Cardiac septum (tissue), 1 donor: ENCODE measurements around the gene DOC2B. TPM values are rescaled to one million over a fixed set of nuclear protein-coding genes. Genes with fewer than 3 reads are reported as not detected.
"Not testable (repeated sequence)": the region's sequence is repeated elsewhere in the genome, so short reads cannot be mapped to it uniquely, and the experiment has no call there.

Experiments
- DNase-seq: peaks from one replicate; pipeline ENCODE4 v3.0.0-alpha.2; 2020; ENCODE audit warnings: low spot score
- intact Hi-C: fragments of 100-400 bp; cut with DNase I; formaldehyde crosslinking; loops from one replicate; pipeline ENCODE4 v1.14.0; 2022
- total RNA-seq: library from RNA; stranded (reverse); fragmentation: NEBNext Ultra II Directional; extraction: Animal tissue kit (Norgen Biotek cat#: 25700); gene quantifications from one replicate; pipeline ENCODE4 v1.2.1, GENCODE V29; 2021
- donor health status: DM: no; HTN: no; CAD: no.

Gene DOC2B
- total RNA-seq, 1 donor from 2014 or later, result 6.4 TPM

- intact Hi-C loops, result no loop called here
Measured at GRCh38 chr17:214881-215331, 33.5 kb upstream of the DOC2B start.

GRCh38 chr17:213286-214105 lies 32.0 kb upstream of the DOC2B start:
- intact Hi-C loops, result no loop called here
- peak; percentile 47 for DNase-seq

More at GRCh38 chr17:214881-215331, 33.5 kb upstream of the DOC2B start:
- DNase-seq, result no peak

DNA sequence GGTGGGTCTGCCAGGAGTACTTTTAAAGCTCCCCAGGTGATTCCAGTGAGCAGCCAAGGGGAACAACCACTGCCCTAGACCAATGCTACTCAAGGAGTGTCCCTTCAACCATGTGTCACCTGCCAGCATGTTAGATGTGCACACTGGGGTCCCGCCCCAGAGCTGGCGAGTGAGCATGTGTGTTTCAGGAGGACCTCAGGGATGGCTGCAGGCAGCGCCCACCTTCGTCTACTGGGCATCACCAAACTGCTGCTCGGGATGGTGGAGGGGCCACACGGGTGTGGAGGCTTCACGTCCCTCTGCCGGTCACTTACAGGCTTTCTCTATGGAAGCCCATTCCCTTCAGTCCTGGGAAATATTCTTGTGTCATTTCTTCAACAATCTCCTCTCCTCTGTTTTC lies 29.0 kb upstream of the DOC2B start:
- DNase-seq, result no peak
- intact Hi-C loops, result no loop called here

- DNase-seq, result peak; percentile 67
- intact Hi-C loops, result no loop called here
Measured at GRCh38 chr17:208429-208828, 27.0 kb upstream of the DOC2B start.

- intact Hi-C loops, result no loop called here
- peak; percentile 14 for DNase-seq
Measured at GRCh38 chr17:207775-208174, 26.3 kb upstream of the DOC2B start.

DNA sequence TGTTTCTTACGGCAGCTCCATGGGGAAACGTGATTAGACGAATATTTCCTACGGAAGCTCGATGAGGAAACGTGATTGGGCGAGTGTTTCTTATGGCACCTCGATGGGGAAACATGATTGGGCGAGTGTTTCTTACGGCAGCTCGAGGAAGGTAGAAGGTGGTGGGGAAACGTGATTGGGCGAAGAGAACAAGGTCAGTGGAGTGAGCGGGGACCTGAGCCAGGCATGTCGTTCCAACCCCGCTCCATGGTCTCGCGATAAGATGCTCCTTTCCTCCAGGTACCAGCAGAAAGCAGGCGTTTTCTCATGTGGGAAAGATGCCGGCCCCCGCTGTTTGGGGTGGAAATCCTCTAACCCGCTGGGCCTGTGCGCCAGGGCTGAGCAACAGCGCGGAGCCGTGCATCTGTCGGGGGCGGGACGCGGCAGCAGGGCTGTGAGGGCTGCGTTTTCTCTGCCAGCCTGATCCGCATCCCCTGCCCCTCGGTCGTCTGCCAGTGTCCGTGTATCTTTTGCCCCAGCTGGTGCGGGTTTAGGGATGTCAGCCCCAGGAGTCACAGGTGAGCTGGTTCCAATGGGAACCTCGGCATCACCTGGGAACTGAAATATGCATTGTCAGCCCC lies 25.6 kb upstream of the DOC2B start:
- intact Hi-C loops, result no loop called here

DNA sequence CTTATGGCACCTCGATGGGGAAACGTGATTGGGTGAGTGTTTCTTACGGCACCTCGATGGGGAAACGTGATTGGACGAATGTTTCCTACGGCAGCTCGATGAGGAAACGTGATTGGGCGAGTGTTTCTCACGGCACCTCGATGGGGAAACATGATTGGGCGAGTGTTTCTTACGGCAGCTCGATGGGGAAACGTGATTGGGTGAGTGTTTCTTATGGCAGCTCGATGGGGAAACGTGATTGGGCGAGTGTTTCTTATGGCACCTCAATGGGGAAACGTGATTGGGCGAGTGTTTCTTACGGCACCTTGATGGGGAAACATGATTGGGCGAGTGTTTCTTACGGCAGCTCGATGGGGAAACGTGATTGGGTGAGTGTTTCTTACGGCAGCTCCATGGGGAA lies 25.0 kb upstream of the DOC2B start:
- DNase-seq, intact Hi-C loops: not testable (repeated sequence)

More for the DNA sequence above, 25.6 kb upstream of the DOC2B start:
- DNase-seq, result peak; percentile 19

- DNase-seq, result peak; percentile 14
Measured at GRCh38 chr17:205817-206216, 24.4 kb upstream of the DOC2B start.

GRCh38 chr17:205148-205669 lies 23.8 kb upstream of the DOC2B start:
- intact Hi-C loops, result no loop called here
- DNase-seq, result no peak

More at GRCh38 chr17:205817-206216, 24.4 kb upstream of the DOC2B start:
- intact Hi-C loops, result no loop called here

- DNase-seq, result no peak
- intact Hi-C loops, result no loop called here
Measured at GRCh38 chr17:204427-205147, 23.1 kb upstream of the DOC2B start.

DNA sequence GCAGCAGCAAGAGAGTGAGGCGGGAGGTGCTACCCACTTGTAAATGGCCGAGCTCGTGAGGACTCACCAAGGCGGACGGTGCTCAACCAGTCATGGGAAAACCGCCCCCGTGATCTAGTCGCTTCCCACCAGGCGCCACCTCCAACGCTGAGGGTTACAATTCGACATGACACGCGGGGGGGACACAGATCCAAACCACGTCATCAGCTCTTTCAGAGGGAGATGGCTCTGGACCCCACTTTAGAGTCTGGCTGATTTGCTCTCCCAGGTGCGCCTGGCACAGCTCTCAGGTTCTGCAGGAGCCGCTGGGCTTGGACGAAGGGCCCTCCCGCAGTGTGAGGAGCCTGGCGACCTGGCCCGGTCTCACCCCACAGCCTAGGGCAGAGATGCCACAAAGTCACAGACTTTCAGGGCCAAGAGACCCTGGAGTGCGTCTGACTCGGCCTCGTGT lies 21.1 kb upstream of the DOC2B start:
- intact Hi-C loops, result no loop called here
- no peak for DNase-seq

- intact Hi-C loops, result not testable (repeated sequence)
- DNase-seq, result peak; percentile 24
Measured at GRCh38 chr17:201736-202135, 20.3 kb upstream of the DOC2B start.

DNA sequence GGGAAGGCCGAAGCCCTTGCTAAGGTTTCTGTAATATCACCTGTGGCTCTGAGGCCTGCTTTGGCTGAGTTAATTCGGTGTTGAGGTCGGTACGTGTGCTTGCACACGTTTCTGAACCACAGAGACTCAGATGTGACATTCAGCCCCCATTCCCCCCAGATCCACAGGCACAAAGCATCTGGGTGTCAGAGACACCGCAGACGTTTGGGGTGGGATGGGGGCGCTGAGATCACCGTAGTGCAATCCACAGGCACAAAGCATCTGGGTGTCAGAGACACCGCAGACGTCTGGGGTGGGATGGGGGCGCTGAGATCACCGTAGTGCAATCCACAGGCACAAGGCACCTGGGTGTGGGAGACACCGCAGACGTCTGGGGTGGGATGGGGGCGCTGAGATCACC lies 19.8 kb upstream of the DOC2B start:
- intact Hi-C loops, result not testable (repeated sequence)
- DNase-seq, result peak; percentile 47

DNA sequence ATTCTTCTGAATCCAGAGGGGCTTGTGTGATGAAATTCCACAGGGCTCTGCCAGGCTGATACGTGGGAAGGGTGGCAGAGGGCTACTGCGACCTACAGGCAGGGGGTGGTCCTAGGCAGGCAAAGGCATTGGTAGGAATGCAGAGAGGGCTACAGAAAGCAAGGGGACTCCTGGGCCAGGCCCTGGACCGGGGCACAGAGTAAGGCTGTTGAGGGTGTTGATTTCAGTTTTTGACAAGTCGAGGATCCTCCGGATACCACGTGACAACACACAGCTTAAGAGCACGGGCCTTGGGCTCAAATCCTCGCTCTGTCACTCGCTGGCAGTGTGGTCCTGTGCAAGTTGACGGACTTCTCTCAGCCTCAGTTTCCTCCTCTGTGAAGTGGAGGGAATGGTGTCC lies 19.1 kb upstream of the DOC2B start:
- DNase-seq, result no peak
- intact Hi-C loops, result no loop called here

- no peak for DNase-seq
- intact Hi-C loops, result no loop called here
Measured at GRCh38 chr17:199806-200545, 18.5 kb upstream of the DOC2B start.

DNA sequence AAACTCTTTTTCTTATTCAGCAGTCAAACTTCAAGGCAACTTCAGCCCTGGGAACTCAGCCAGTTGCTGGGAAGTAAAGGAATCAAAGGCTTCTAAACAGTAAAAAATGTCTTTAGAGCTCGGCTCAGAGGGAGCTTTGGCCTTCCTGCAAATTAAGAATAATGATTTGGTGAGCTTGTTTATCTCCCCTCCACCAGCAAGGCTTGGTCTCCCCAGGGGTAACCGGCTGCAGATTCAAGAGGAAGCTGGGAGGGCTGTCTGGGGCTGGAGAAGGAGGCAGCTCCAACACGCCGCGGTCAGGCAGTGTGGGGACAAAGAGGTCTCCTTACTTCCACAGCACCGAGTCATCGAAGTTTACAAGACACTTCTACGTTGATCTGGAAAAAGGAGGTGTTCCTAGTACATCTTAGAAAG lies 17.7 kb upstream of the DOC2B start:
- intact Hi-C loops, result no loop called here
- DNase-seq, result peak; percentile 71

DNA sequence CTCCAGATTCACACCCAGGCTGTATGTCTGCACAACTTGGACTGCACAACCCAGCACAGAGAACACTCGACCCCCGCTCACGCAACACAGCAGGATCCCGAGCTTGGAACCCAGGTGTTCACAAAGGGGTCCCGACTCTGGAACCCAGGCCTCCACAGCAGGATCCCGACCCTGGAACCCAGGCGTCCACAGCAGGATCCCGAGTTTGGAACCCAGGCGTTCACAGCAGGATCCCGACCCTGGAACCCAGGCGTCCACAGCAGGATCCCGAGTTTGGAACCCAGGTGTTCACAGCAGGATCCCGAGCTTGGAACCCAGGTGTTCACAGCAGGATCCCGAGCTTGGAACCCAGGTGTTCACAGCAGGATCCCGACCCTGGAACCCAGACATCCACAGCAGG lies 16.8 kb upstream of the DOC2B start:
- intact Hi-C loops, DNase-seq: not testable (repeated sequence)

- intact Hi-C loops, result no loop called here
- DNase-seq, result no peak
Measured at GRCh38 chr17:197352-197751, 15.9 kb upstream of the DOC2B start.

- no peak for DNase-seq
- intact Hi-C loops, result no loop called here
Measured at GRCh38 chr17:194828-195602, 13.6 kb upstream of the DOC2B start.
